Skin epidermis (tissue), 12 donors: ENCODE data around the gene SLC22A2.

Experiments
- H3K27ac ChIP-seq, 21 experiments: fragments of 200-600 bp; sonication (generic) in 11 of 21; one replicate each; pipeline ENCODE4 v1.5.0; 2020; ENCODE audit warnings: mild to moderate bottlenecking in 3 of 21, inconsistent platforms in 2 of 21, moderate library complexity in 2 of 21
- H3K4me3 ChIP-seq, 7 experiments: fragments of 200-600 bp; sonication (generic) in 2 of 7; one replicate each; pipeline ENCODE4 v1.5.0; 2020; ENCODE audit warnings: inconsistent platforms in 2 of 7, mild to moderate bottlenecking in 2 of 7, moderate library complexity in 1 of 7

The SLC22A2 gene

DNA sequence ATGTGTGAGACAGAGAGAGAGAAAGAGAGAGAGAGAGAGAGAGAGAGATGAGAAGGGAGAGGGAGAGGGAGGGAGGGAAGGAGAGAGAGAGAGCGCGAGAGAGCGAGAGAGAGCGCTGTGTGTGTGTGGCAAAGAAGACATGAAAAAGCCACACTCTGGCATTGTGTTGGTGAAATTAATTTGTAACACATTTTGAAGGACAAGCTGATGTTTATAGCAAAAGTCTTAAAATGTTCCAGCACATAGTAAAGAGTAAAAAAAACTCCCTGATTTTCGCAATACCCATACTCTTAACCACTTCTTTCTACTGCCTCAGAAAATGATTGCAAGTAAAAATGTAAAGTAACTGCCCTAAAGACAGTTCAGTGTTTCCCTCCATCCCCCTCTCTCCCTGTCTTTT is 80.3 kb downstream of the SLC22A2 start:
- H3K4me3 ChIP-seq: no peak overlapping the region

DNA sequence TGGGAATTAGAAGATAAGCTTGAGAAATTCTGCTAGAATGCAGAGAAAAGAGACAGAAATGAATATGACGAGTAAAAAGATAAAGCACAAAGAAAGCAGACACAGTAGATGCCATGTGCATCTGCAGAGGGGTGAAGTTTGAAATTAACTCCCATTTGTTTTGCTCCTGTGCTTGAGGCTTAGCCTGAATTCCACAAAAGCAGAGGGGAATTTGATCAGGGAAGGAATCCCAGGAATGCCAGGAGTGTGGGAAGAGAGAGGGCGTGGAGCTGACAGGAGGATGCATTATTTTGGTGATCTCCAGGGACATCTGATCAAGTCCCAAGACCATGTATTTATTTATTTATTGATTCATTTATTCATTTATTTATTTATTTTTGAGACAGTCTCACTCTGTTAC is 81.4 kb downstream of the SLC22A2 start:
- Histone ChIP-seq H3K4me3 (no peak overlapping the region), H3K27ac (no peak overlapping the region)

More for the DNA sequence above, 80.3 kb downstream of the SLC22A2 start:
- no peak overlapping the region for H3K27ac ChIP-seq

DNA sequence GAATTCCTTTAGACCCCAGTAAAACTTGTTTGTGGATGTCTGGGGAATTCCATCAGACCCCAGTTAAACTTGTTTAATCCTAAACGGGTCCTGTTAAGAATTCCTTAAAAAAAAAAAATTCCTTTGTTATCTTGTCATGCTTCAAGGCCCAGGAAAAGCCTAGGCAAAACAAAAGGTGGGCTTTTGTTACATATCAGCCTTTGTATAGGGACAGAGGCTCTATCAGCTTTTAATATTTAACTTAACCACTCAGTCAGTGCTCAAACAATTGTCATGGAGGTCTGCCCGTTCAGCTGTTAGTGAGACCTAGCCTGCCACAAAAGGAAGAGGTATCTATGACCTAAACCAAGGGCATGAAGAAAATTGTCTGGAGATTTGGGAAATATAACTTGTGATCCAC is 83.9 kb downstream of the SLC22A2 start:
- Histone ChIP-seq H3K27ac (no peak overlapping the region), H3K4me3 (no peak overlapping the region)

DNA sequence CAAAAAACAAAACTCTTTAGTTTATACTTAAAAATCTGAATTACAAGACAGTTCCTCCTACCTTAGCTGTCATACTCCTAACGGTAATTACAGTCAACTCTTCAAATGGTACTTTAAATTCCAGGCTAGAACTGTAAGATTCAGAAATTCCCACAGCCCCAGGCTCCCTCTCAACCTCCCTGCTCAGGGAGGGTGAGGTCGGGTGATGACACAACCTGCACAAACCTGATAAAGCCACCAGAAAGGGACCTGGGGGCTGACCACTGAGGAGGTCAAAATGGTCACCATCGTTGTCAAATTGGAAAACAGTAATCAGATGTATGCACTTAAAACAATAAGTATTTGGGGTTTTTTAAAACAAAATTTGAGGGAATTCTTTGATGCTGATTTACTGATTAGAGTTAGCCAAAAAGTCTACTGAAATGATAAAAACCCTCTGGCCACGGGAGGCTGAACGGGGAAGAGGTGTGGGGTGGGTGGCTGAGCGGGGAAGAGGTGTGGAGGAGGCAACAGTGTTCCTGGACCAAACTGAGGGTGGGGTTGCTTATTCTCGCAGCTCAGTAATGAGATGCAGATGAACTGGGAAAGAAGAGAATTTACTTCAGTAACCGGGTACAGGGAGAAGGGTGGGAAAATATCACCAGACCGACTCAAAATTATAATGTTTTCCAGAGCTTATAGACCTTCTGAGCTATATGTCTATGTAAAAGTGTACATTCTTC is 84.7 kb downstream of the SLC22A2 start:
- H3K27ac ChIP-seq: no peak overlapping the region

DNA sequence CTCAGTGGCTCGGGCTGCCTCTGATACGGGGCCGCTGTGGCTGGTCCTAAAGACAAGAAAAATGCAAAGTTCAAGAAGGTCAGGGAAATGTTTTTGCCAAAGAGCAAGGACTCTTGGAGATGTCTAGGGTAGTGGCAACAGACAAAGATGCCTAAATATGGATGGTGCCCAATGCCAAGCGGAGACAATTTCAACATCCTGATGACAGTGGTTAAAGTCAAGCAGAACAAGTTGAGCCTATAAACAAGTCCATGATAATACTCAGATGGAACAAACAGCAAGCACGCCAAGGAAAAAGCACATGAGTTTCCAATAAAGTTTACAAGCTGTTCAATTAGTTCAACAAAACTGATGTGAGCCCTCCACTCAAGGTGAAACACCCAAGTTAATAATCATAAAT is 85.9 kb downstream of the SLC22A2 start:
- H3K4me3 ChIP-seq: no peak overlapping the region
- no peak overlapping the region for H3K27ac ChIP-seq

More for the DNA sequence above, 84.7 kb downstream of the SLC22A2 start:
- no peak overlapping the region for H3K4me3 ChIP-seq

DNA sequence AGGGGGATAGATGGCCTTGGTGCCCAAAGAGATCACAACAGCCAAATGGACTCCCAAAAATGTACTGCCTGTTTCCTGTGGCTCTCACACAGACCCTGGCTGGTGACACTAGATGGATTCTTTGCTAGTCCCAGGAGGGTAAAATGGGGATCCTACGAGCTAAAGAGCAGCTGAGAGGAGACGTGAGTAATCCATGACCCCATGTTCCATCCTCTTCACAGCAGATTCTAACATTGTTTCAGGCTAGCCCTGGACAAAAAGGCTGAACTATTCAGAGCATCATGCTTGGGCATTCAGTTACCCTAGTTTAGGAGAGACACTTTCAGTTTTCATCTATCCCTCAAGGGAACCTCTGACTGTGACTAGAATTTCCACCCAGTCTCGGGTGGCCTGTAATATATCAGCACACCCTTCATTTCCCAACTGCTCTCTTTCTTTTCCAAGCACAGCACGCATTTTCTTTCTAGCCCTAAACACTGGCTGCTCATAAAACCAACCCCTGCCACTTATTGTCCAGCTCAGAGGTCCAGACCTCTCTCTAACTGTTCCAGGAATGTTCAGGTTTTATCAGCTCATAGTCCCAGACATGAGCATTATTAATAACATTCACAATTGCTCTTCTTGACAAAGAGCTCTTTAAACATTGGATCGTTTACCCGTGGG is 88.5 kb downstream of the SLC22A2 start:
- no peak overlapping the region for H3K27ac ChIP-seq
- no peak overlapping the region for H3K4me3 ChIP-seq

DNA sequence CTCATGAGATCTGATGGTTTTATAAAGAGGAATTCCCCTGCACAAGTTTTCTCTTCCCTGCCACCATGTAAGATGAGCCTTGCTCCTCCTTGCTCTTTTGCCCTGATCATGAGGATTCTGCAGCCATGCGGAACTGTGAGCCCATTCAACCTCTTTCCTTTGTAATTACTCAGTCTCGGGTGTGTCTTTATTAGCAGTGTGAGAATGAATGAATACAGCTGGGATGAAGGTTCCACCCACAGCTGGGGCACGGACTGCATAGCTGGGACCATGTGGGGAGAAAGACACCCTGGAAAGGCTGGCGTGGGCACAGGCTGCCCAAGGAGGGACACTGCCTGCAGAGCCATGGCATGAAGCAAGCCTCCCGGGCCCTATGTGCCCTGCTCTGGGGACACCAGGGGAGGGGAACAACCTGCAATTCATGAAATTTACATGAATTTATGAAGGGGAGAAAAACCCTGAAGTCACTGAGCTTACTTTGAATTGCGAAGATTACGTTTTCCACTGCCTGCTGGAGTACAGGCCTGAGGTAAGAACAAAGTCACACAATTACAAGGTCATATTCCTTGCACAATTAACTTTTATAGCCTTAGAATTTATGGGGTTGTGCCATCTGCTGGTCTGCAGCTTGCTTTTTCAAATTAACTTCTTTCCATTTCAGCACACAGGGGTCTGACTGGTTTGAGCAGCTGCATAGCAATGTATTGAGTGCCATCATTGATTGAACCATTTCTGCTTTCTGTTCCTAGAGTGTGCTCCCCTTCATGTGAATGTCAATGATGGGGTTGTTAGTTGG is 90.8 kb downstream of the SLC22A2 start:
- Histone ChIP-seq H3K4me3 (no peak overlapping the region), H3K27ac (no peak overlapping the region)
